Activated naive CD8-positive, alpha-beta T cell treated with anti-CD3 and anti-CD28 coated beads, Interleukin-2, amount 50 U/mL, for 24 hours (primary cell): ENCODE data around the gene TRAPPC11.
"Not testable (repeated sequence)": the region's sequence is repeated elsewhere in the genome, so short reads cannot be mapped to it uniquely, and the experiment has no call there.

Experiments
- ATAC-seq: fragments of 150-1000 bp; cut with Tn5 transposase; one replicate; pipeline ENCODE4 v1.10.0; 2021
- DNase-seq: peaks from one replicate; pipeline ENCODE4 v3.0.0; 2021
- H3K27ac Mint-ChIP-seq: one replicate; pipeline ENCODE4 v1.8.0; 2021; ENCODE audit warnings: mild to moderate bottlenecking, mixed read lengths
- H3K27me3 Mint-ChIP-seq: one replicate; pipeline ENCODE4 v1.8.0; 2021; ENCODE audit warnings: mixed read lengths
- H3K36me3 Mint-ChIP-seq: one replicate; pipeline ENCODE4 v1.8.0; 2021; ENCODE audit warnings: low read depth, mixed read lengths
- H3K4me1 Mint-ChIP-seq: one replicate; pipeline ENCODE4 v1.8.0; 2021; ENCODE audit warnings: mixed read lengths
- H3K4me3 Mint-ChIP-seq: one replicate; pipeline ENCODE4 v1.8.0; 2021; ENCODE audit warnings: mild to moderate bottlenecking, moderate library complexity, mixed read lengths
- H3K9me3 Mint-ChIP-seq: one replicate; pipeline ENCODE4 v1.8.0; 2021; ENCODE audit warnings: mixed read lengths

The TRAPPC11 gene

DNA sequence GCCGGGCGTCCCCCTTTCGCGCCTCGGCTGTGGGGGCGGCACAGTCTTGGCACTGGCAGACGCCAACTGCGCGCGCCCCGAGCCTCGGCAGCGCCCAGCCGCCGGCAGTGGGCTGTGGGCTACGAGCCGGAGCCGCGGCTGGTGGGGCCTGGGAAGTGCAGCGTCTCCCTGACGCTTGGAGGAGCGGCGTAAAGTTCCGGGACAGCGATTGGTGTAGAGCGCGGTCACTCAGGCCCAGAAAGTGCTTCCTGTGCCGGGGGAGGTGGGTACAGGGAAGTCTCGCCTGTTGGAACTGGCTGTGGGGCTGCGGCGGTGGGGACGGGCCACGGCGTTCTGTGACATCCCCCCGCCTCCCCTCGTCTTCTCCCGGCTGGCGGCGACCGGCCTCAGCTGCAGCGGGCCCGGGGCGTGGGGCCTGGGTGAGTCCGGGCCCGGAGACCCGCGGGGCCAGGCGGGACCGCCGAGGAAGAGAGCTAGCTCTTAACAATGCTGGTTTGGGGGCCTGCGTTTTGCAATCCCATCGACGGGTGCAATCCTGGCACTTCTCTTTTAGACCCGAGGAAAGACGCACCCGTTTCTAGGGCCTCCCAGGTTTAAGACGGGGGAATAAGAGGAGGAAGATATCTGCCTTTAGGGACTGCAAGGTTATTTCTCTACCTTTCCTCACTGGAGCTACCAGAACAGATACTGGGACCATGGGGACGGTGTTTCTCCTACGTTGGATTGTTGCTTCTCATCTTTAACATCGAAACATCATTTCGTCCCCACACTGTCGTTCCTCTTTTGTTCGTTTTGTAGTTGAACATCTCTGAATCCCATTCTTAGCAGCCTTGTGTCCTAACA is at the start of gene TRAPPC11, which contains the start of gene RWDD4:
TSS of gene TRAPPC11 (plus strand) at position 265 of the 843 bp plus-strand sequence. CDS start 4,575 bp downstream, outside the sequence.
TSS of gene RWDD4 (minus strand) at position 157 of the 843 bp plus-strand sequence. CDS start 233 bp downstream, outside the sequence.
- H3K4me1 Mint-ChIP-seq: peaks cover 41% of the 10 kb centered on the region
- peaks cover 18% of the 10 kb centered on the region for H3K36me3 Mint-ChIP-seq
- peak within 1 kb of the TSS; percentile 96 for H3K27ac Mint-ChIP-seq
- H3K4me3 Mint-ChIP-seq: peak within 1 kb of the TSS; percentile 95
- ATAC-seq (peak; percentile 100), DNase-seq (peak; percentile 93)
- no peaks in the 10 kb centered on the region for H3K27me3 Mint-ChIP-seq
- H3K9me3 Mint-ChIP-seq: no peaks in the 10 kb centered on the region

DNA sequence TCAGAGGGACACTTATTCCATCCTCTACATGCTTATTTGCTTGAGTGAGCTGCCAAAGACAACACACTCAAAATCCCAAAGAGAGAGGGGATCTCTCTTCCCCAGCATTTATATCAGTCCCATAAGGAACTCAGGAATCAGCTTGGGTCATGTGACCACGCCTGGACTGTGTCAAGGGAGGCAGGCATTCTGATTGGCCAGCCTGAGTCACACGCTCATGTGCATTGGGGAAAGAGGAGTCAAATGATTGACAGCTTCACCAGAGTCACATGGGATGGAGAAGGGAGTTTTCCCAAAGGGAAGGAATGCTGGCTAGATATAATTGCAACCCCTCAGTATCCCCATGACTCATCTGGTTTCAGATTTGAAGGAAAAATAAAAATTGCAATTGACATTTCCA is 49.1 kb upstream of the TRAPPC11 start:
- no peaks in the 10 kb centered on the region for H3K36me3 Mint-ChIP-seq
- no peak overlapping the region for H3K4me3 Mint-ChIP-seq
- no peak overlapping the region for H3K27ac Mint-ChIP-seq
- DNase-seq: no peak
- no peaks in the 10 kb centered on the region for H3K9me3 Mint-ChIP-seq
- no peaks in the 10 kb centered on the region for H3K27me3 Mint-ChIP-seq
- no peaks in the 10 kb centered on the region for H3K4me1 Mint-ChIP-seq
- no peak for ATAC-seq

DNA sequence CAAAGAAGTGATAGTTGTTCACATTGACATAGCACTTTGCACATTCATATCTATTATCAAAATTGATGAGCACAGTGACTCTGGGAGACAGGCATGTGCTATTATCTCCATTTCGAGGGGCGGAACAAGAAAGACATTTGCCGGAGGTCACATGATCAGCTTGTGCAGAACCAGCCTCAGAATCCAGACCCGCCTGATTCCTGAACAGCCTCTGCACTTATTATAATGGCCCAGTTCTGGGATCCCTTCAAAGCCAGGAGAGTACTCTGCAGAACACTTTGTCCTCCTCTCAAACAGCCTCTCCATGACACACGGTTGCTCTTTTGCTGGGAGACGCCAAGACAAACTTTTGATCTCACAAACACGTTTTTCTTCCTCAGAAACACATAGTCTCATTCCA is 48.5 kb upstream of the TRAPPC11 start:
- H3K4me3 Mint-ChIP-seq: no peak overlapping the region
- no peaks in the 10 kb centered on the region for H3K4me1 Mint-ChIP-seq
- no peaks in the 10 kb centered on the region for H3K27me3 Mint-ChIP-seq
- no peak for ATAC-seq
- H3K9me3 Mint-ChIP-seq: no peaks in the 10 kb centered on the region
- DNase-seq: no peak
- H3K36me3 Mint-ChIP-seq: no peaks in the 10 kb centered on the region
- H3K27ac Mint-ChIP-seq: no peak overlapping the region

- Mint-ChIP-seq H3K27ac (no peak overlapping the region), H3K4me1 (no peaks in the 10 kb centered on the region), H3K27me3 (peaks cover 1% of the 10 kb centered on the region), H3K36me3 (peaks cover 1% of the 10 kb centered on the region), H3K9me3 (no peaks in the 10 kb centered on the region), H3K4me3 (no peak overlapping the region)
- DNase-seq: no peak
- no peak for ATAC-seq
These were observed 47.8 kb upstream of the TRAPPC11 start for GRCh38 chr4:183611210-183611830.

DNA sequence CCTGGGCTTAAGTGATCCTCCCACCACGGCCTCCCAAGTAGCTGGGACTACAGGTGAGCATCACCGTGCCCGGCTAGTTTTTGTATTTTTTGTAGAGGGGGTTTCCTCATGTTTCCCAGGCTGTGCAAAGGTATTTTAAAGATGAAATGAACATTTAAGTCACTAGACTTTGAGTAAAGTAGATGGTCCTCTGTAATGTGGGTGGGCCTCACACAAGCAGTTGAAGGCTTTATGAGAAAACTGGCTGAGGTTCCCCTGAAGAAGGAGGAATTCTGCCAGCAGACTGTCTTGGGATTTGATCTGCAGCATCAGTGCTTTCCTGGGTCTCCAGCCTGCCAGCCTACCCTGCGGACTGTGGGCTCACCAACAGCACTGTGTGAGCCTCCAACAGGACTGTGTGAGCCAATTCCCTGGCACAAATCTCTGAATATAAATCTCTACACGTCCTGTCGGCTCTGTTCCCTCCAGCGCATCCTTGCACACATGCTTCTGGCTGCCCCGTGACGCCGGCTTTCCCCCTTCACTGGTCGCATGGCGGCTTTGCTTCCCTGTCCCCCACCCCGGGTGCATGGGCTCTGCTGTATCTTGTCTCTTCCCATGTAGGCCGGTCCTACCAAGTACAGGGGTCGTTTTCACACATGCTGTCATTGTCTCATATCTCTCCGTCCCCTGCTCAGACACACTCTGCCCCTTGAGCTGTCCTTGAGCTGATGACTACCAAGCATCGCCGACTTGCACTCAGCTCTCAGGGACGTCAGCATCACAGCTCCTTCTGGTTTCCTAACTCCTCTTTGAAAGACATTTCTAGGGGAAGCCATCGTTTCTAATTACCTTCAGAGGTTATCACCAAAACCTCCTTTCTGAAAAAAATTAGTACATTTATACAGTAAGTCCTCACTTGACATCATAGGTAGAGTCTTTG is 46.5 kb upstream of the TRAPPC11 start:
- H3K4me1 Mint-ChIP-seq: no peaks in the 10 kb centered on the region
- DNase-seq: no peak
- no peak overlapping the region for H3K27ac Mint-ChIP-seq
- H3K4me3 Mint-ChIP-seq: no peak overlapping the region
- peaks cover 1% of the 10 kb centered on the region for H3K36me3 Mint-ChIP-seq
- H3K9me3 Mint-ChIP-seq: no peaks in the 10 kb centered on the region
- ATAC-seq: no peak
- H3K27me3 Mint-ChIP-seq: peaks cover 1% of the 10 kb centered on the region

DNA sequence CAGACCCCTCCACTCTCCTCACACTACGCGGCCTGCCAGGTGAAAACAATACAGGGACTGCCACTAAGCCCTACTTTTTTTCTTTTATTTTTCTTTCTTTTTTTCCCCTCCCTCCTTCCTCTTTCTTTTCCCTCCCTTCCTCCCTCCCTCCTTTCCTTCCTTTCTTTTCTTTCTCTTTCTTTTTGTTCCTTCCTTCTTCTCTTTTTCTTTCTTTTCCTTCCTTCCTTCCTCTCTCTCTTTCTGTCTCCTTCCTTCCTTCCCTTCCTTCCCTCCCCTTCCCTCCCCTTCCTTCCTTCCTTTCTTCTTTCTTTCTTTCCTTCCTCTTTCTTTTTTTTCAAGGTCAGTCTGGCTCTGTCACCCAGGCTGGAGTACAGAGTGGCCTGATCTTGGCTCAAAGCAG is 42.0 kb upstream of the TRAPPC11 start:
- peaks cover 1% of the 10 kb centered on the region for H3K36me3 Mint-ChIP-seq
- H3K9me3 Mint-ChIP-seq: no peaks in the 10 kb centered on the region
- H3K4me3 Mint-ChIP-seq: no peak overlapping the region
- no peak for DNase-seq
- H3K27me3 Mint-ChIP-seq: peaks cover 1% of the 10 kb centered on the region
- ATAC-seq: no peak
- no peaks in the 10 kb centered on the region for H3K4me1 Mint-ChIP-seq
- no peak overlapping the region for H3K27ac Mint-ChIP-seq

DNA sequence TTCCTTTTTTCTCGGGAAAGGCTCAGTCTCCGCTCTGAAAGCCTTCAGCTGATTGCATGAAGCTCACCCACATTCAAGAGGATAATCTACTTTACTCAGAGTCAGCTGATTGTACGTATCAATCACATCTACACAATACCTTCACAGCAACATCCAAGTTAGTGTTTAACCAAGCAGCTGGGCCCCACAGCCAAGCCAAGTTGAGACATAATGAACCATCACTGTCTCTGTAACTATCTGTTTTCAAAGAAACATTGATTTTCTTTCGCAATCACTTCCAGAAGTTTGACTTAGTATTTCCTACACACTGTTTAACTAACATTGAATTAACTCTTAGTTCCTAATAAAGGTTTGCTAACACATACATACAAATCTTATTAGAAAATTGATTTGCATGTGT is 40.4 kb upstream of the TRAPPC11 start:
- Mint-ChIP-seq H3K4me1 (no peaks in the 10 kb centered on the region), H3K4me3 (no peak overlapping the region), H3K27me3 (peaks cover 3% of the 10 kb centered on the region), H3K9me3 (no peaks in the 10 kb centered on the region), H3K27ac (no peak overlapping the region), H3K36me3 (peaks cover 1% of the 10 kb centered on the region)
- ATAC-seq: no peak
- no peak for DNase-seq

- no peaks in the 10 kb centered on the region for H3K9me3 Mint-ChIP-seq
- H3K27me3 Mint-ChIP-seq: peaks cover 3% of the 10 kb centered on the region
- ATAC-seq (no peak), DNase-seq (no peak)
- H3K27ac Mint-ChIP-seq: no peak overlapping the region
- H3K4me3 Mint-ChIP-seq: no peak overlapping the region
- H3K36me3 Mint-ChIP-seq: peaks cover 1% of the 10 kb centered on the region
- H3K4me1 Mint-ChIP-seq: no peaks in the 10 kb centered on the region
These were observed 38.7 kb upstream of the TRAPPC11 start for GRCh38 chr4:183620421-183620820.

DNA sequence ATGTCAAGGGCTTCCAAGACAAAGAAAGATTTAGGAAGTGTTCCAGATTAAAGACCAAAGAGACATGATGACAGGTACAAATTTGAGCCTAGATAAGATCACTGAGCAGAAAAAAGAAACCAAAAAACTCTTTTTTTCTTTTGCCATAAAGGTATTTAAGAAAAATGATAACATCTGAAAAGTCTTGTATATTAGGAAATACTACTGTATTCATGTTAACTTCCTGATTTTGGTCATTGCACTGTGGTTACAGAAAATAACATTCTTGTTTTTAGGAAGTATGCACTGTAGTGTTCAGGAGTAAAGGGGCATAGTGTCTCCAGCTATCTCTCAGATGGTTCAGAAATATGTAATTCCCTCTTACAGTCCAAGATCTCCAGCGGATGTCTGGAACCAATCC is 37.2 kb upstream of the TRAPPC11 start:
- Mint-ChIP-seq H3K36me3 (no peaks in the 10 kb centered on the region), H3K9me3 (no peaks in the 10 kb centered on the region), H3K27ac (no peak overlapping the region), H3K27me3 (peaks cover 2% of the 10 kb centered on the region), H3K4me1 (no peaks in the 10 kb centered on the region), H3K4me3 (no peak overlapping the region)
- ATAC-seq (no peak), DNase-seq (no peak)

DNA sequence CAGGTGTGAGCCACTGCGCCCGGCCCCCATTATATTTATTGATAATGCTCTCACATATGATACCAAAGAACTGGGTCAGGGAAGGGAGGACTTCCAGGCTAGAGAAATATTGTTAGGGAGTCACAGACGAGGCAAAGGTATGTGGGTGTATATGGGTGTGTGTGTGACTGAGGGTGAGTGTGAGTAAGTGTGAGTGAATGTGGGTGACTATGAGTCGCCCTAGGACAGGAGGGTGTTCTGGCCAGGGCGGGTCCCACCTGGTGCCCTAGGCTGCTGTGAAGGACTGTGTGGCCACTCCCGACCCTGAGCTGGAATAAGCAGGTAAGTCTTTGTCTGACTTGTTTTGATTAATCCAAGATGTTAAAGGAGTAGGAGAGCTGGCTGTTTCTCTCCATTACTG is 34.5 kb upstream of the TRAPPC11 start:
- H3K36me3 Mint-ChIP-seq: no peaks in the 10 kb centered on the region
- H3K27ac Mint-ChIP-seq: no peak overlapping the region
- no peak overlapping the region for H3K4me3 Mint-ChIP-seq
- no peaks in the 10 kb centered on the region for H3K4me1 Mint-ChIP-seq
- H3K27me3 Mint-ChIP-seq: peaks cover 2% of the 10 kb centered on the region
- H3K9me3 Mint-ChIP-seq: no peaks in the 10 kb centered on the region
- DNase-seq: no peak
- no peak for ATAC-seq

DNA sequence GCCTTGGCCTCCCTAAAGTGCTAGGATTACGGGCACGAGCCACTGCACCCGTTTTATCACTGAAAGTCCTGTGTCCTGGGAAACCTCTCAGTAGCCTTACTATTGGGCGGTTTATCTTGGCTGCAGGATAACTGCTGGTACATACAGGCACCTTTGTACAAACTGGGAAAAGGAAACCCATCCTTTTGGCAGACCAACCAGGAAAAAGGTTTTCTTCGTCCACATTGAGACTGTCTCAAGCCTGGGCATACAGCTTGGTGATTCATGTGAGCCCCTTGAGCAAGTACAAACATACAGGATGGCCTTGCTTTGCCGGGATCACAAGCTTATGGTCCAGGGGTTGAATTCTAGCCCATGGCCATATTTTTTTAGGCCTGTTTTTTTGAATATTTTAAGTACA is 32.9 kb upstream of the TRAPPC11 start:
- Mint-ChIP-seq H3K9me3 (no peaks in the 10 kb centered on the region), H3K27ac (no peak overlapping the region), H3K27me3 (peaks cover 2% of the 10 kb centered on the region), H3K4me3 (no peak overlapping the region), H3K36me3 (no peaks in the 10 kb centered on the region), H3K4me1 (no peaks in the 10 kb centered on the region)
- DNase-seq (no peak), ATAC-seq (no peak)

- DNase-seq, H3K27me3 Mint-ChIP-seq, H3K9me3 Mint-ChIP-seq, H3K27ac Mint-ChIP-seq, H3K36me3 Mint-ChIP-seq, H3K4me1 Mint-ChIP-seq, H3K4me3 Mint-ChIP-seq, ATAC-seq: not testable (repeated sequence)
These were observed 31.8 kb upstream of the TRAPPC11 start for GRCh38 chr4:183627286-183627685.

DNA sequence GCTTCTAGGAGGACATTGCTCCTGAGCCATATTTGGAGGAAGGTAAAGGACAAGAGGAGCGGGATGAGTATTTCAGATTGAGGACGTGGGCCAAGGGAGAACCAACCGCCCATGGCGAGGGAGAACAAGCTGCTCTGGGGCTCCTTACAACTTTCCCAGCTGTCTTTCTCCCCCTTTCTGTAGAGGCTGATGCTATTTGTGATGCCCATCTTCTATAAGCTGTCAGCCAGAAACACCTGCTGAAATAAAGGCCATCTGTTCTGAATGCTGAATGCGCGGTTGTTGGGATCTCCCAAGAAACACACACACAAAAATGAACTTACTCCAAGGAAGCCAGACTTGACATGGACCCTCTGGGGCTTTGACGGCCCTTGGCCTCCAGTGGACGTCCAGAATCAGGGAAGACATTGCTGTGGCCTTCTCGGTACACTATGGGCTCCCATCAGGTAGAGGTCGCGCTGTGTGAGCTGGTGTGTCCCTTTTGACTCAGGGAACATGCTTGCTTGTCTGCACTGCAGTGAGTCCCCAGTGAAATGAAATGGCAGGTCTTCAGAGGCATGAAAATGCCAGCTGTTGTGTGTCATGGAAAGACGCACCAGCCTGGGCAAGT is 31.0 kb upstream of the TRAPPC11 start:
- no peak for ATAC-seq
- Mint-ChIP-seq H3K27ac (no peak overlapping the region), H3K4me3 (no peak overlapping the region), H3K36me3 (no peaks in the 10 kb centered on the region), H3K4me1 (no peaks in the 10 kb centered on the region), H3K9me3 (no peaks in the 10 kb centered on the region), H3K27me3 (no peaks in the 10 kb centered on the region)
- DNase-seq: no peak

GRCh38 chr4:183631577-183632198 is 27.4 kb upstream of the TRAPPC11 start:
- no peaks in the 10 kb centered on the region for H3K9me3 Mint-ChIP-seq
- H3K36me3 Mint-ChIP-seq: no peaks in the 10 kb centered on the region
- H3K4me3 Mint-ChIP-seq: no peak overlapping the region
- no peak overlapping the region for H3K27ac Mint-ChIP-seq
- peaks cover 3% of the 10 kb centered on the region for H3K4me1 Mint-ChIP-seq
- no peak for DNase-seq
- peaks cover 3% of the 10 kb centered on the region for H3K27me3 Mint-ChIP-seq
- no peak for ATAC-seq
